Keratinocyte (primary cell): ENCODE data around the gene PUS1.

Experiments used
- CTCF ChIP-seq, 3 experiments: IDR thresholded peaks in 1 of 3; conservative IDR thresholded peaks in 1 of 3; optimal IDR thresholded peaks in 1 of 3; 2 replicates in 2 of 3; 3 replicates in 1 of 3; pipeline versions ENCODE3 to v1.5.1; 2011; ENCODE audit warnings: low read length in 3 of 3, mild to moderate bottlenecking in 3 of 3, moderate library complexity in 2 of 3, control low read depth in 1 of 3, inconsistent platforms in 1 of 3; ENCODE audit not compliant: insufficient read depth in 2 of 3; ENCODE audit errors: extremely low read depth in 1 of 3
- EZH2 ChIP-seq: IDR thresholded peaks from one replicate; pipeline ENCODE4 v1.6.1; 2012; ENCODE audit warnings: inconsistent platforms, mild to moderate bottlenecking, low read length, moderate library complexity

DNA sequence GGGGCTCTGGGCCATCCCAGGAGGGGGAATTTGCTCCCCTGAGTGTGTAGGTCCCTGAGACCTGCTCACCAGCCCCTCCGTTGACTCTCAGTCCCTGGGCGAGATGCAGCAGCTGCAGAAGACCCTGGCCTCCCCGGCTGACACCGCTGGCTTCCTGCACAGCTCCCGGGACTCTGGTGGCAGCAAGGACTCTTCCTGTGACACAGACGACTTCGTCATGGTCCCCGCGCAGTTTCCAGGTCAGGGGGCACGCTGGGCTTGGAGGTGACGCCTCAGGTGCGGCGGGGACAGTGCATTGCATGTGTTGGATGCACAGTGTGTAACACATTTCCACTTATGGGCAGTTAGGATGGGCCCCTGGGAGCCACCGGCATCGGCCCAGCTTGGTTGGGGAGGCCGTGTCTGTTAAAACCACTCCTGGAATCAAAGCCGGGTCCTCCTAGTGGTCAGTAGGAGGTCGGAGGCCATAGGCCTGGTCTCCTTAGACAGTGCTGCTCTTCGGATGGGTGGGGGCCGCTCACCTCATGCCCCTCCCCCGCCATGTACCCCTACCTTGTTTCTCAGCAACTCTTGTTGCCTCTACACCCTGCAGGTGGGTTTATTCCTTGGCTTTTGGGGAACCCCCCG, 17.1 kb upstream of the PUS1 start:
- TF ChIP-seq CTCF (optimal IDR thresholded peaks at IDR 0.05 in 1 of 3, IDR thresholded peaks at IDR 0.05 in 1 of 3, conservative IDR thresholded peaks at IDR 0.05 in 1 of 3; ENCODE audit: extremely low read depth in 1 of 3, insufficient read depth in 2 of 3, low read length in 3 of 3): no peak
- TF ChIP-seq EZH2: no peak
